Sciatic nerve (tissue), 2 donors: ENCODE data around the gene NEURL1B. TPM values are rescaled to one million over a fixed set of nuclear protein-coding genes. Genes with fewer than 3 reads are reported as not detected.
"Not testable (repeated sequence)": the region's sequence is repeated elsewhere in the genome, so short reads cannot be mapped to it uniquely, and the experiment has no call there.

ENCODE experiments used
- ATAC-seq: fragments of 200-7000 bp; cut with Tn5 transposase; one replicate; pipeline ENCODE4 v1.9.1; 2020; ENCODE audit warnings: mild to moderate bottlenecking, moderate library complexity
- DNase-seq: peaks from one replicate; pipeline ENCODE4 v3.0.0-alpha.2; 2020; ENCODE audit warnings: low spot score
- intact Hi-C: fragments of 100-400 bp; cut with DNase I; formaldehyde crosslinking; loops from one replicate; pipeline ENCODE4 v1.14.2; 2022
- total RNA-seq: library from RNA; stranded (reverse); fragmentation: NEBNext Ultra II Directional; extraction: Animal tissue kit (Norgen Biotek cat#: 25700); gene quantifications from one replicate; pipeline ENCODE4 v1.2.1, GENCODE V29; 2021
- donor health status: DM: no; HTN: no; CAD: no.
- donor health status: DM: no; HTN: no; CAD: no.

Gene NEURL1B
- total RNA-seq, 1 donor from 2014 or later, result 53.7 TPM

DNA sequence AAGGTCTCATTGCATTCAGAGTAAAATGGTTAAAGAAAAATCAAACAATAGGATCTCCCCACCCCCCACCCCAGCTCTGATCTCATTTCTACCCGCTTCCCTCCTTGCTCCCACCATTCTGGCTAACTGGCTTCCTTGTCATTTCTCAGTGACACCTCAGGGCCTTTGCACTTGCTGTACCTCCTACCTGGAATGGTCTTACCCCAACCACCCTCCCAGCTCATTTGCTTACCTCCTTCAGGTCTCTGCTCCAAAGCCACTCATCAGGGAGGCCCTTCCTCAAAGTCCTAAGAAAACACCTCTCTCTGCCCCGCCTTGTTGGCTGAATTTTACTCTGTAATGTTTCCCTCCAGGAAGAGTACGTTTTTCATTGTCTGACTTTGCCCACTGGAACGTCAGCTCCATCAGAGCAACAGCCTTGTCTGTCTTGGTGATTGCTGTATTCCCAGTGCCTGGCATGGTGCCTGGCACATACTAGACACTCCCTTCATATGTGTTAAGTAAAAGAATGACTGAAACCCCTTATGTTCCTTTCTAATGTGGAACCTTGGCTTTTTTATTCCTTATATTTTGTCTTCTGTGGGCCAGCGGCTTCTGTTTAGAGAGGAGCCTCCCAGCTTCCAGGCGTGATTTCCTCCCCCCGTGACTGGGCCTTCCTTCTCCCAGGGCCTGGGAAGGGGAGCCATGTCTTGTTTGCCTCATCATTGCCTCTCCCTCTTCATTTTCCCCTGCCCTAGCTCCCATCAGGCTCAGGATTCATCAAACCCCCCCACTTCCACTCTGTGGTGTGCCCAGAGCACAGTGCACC is 26.9 kb downstream of the NEURL1B start:
- DNase-seq (no peak), ATAC-seq (peak; percentile 38)
- intact Hi-C loops, result no loop called here

DNA sequence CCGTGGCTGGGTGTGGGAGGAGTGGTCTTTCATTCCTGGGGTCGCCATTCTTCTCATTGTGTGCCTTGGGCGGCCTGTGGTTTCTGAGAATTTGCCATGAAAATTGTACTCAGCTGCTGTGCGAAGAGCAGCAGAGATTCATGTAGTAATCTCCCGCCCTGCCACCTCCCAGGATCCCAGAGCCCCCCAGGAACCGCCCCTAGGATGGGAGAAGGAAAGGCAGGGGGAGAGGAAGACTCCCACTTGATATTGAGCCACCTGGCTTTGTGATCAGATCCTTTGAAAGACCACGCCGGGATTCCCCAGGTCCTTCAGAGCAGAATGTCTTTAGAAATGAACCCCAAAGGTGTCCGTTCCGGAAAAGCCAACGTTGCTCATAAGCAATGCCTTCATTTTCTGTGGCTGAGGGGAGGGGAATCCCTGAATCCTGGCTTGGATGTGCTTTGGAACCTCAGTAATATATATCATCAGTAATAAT is 27.6 kb downstream of the NEURL1B start:
- ATAC-seq (no peak), DNase-seq (no peak)
- intact Hi-C loops, result no loop called here

GRCh38 chr5:172669386-172670004 is 28.4 kb downstream of the NEURL1B start:
- DNase-seq, result no peak
- intact Hi-C loops, result no loop called here
- no peak for ATAC-seq

- intact Hi-C loops, result no loop called here
- DNase-seq (no peak), ATAC-seq (no peak)
Observed at GRCh38 chr5:172670005-172670402, 28.9 kb downstream of the NEURL1B start.

GRCh38 chr5:172670444-172670843 is 29.4 kb downstream of the NEURL1B start:
- ATAC-seq, result no peak
- DNase-seq, result no peak
- intact Hi-C loops, result no loop called here

- ATAC-seq (no peak), DNase-seq (no peak)
Observed at GRCh38 chr5:172671091-172671490, 30.0 kb downstream of the NEURL1B start.

GRCh38 chr5:172672681-172673080 is 31.6 kb downstream of the NEURL1B start:
- DNase-seq (no peak), ATAC-seq (no peak)
- intact Hi-C loops, result no loop called here

More at GRCh38 chr5:172671091-172671490, 30.0 kb downstream of the NEURL1B start:
- intact Hi-C loops, result no loop called here

- intact Hi-C loops, result no loop called here
- ATAC-seq (no peak), DNase-seq (no peak)
Observed at GRCh38 chr5:172674155-172674554, 33.1 kb downstream of the NEURL1B start.

GRCh38 chr5:172676914-172677475 is 35.9 kb downstream of the NEURL1B start:
- DNase-seq, result no peak
- intact Hi-C loops, result no loop called here
- no peak for ATAC-seq

- DNase-seq, intact Hi-C loops, ATAC-seq: not testable (repeated sequence)
Observed at GRCh38 chr5:172678362-172678874, 37.4 kb downstream of the NEURL1B start.

GRCh38 chr5:172678902-172679301 is 37.8 kb downstream of the NEURL1B start:
- ATAC-seq (peak; percentile 56), DNase-seq (peak; percentile 81)
- intact Hi-C loops, result no loop called here

- no peak for DNase-seq
- intact Hi-C loops, result no loop called here
- ATAC-seq, result no peak
Observed at GRCh38 chr5:172679628-172680212, 38.7 kb downstream of the NEURL1B start.

GRCh38 chr5:172680921-172681320 is 39.9 kb downstream of the NEURL1B start:
- intact Hi-C loops, result no loop called here
- DNase-seq (no peak), ATAC-seq (no peak)

DNA sequence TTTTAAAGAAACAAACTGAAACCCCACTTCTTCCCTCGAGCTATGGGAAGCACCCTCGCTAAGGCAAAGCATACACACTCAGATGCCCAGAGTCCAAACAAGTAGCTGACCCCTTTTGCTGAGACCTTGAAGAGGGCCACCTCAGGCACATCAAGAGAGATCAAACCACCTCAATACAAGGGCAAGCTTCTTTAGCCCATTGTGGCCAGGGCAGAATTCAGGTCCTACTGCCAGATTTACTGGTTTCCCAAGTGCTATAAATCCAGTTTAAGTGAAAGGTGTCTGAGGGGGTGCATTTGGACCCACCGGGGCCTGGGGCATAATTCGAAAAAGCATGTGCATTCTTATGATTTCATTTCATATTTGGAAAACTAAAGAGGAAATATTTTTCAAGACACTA is 40.4 kb downstream of the NEURL1B start:
- DNase-seq (no peak), ATAC-seq (no peak)
- intact Hi-C loops, result no loop called here

DNA sequence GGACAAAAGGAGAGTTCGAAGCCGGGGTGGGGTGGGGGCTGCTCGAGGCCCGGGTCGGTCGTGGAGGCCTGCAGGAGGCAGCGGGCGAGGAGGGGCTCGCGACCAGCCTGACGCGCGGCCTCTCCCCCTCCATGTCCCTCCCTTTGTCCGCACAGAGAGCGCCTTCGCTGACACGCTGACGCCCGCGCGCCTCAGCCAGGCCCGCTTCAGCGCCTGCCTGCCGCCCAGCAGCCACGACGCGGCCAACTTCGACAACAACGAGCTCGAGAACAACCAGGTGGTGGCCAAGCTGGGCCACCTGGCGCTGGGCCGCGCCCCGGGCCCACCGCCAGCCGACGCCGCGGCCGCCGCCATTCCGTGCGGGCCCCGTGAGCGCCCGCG is 42.2 kb downstream of the NEURL1B start:
- no peak for ATAC-seq
- no peak for DNase-seq
- intact Hi-C loops, result no loop called here

- DNase-seq, result no peak
- intact Hi-C loops, result no loop called here
- peak; percentile 58 for ATAC-seq
Observed at GRCh38 chr5:172683645-172684471, 42.8 kb downstream of the NEURL1B start.

DNA sequence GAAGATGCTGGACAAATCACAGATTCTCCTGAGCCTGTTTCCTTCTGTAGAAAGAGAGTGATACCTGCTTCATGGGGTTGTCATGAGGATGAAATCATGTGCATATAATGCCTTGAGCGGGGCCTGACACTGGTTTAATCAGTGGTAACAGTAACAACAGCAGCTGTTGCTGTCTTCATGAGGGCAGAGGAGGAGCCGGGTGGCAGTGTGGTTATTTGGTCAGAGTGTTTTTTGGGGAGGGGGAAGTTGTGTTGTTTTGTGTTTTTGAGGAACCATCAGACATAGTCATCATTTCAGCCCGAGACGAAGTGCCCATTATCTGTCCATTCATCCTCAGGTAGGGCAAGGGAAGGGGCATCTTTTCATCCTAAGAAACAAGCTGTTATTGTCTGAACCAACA is 44.0 kb downstream of the NEURL1B start:
- ATAC-seq, result no peak
- intact Hi-C loops, result no loop called here
- DNase-seq, result no peak

DNA sequence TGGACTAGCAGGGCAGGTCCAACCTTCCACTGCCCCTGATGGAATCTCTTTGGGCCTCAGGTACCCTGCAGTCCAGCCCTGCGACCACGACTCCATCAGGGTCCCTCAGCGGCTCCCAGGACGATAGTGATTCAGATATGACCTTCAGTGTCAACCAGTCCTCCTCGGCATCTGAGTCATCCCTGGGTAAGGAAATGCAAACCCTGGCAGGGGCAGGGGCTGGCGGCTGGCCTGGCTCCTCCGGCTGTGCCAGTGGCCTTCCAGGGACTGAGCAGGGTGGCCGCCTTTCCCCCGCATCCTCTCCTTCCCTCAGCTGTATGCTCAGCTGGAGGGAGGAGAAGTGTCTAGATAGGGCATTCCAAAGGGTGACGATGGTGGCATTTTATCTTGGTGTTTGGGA is 45.0 kb downstream of the NEURL1B start:
- intact Hi-C loops, result no loop called here
- DNase-seq (no peak), ATAC-seq (no peak)
